ENCODE measurements around the gene TRABD2B.

TRABD2B gene

GRCh38 chr1:47759936-47760629, 237.1 kb downstream of the TRABD2B start:
- WGBS, 2 experiments (ENCODE audit: insufficient coverage in 2 of 2), result 84 to 92% methylated on average over 8 of the region's 9 CpGs
- H3K27ac ChIP-seq (ENCODE audit: low read depth, low read length, severe bottlenecking), result no peak overlapping the region
- no peak overlapping the region for H3K4me3 ChIP-seq (ENCODE audit: extremely low read depth, insufficient read depth, low read length, poor library complexity, severe bottlenecking)

GRCh38 chr1:47759251-47759935, 237.8 kb downstream of the TRABD2B start:
- 93 to 94% methylated on average over 8 of the region's 12 CpGs for WGBS, 2 experiments (ENCODE audit: insufficient coverage in 2 of 2)
- no peak overlapping the region for H3K27ac ChIP-seq (ENCODE audit: low read depth, low read length, severe bottlenecking)

More at GRCh38 chr1:47759936-47760629, 237.1 kb downstream of the TRABD2B start:
- peaks cover 5% of the 10 kb centered on the region for H3K4me1 ChIP-seq (ENCODE audit: control insufficient read depth, insufficient read depth, low read length, poor library complexity, severe bottlenecking)
- no peaks in the 10 kb centered on the region for H3K36me3 ChIP-seq (ENCODE audit: control insufficient read depth, insufficient read depth, low read length)
- no peaks in the 10 kb centered on the region for H3K9me3 ChIP-seq (ENCODE audit: control insufficient read depth, low read length)

GRCh38 chr1:47758341-47759250, 238.6 kb downstream of the TRABD2B start:
- Histone ChIP-seq H3K4me3 (ENCODE audit: extremely low read depth, insufficient read depth, low read length, poor library complexity, severe bottlenecking) (no peak overlapping the region), H3K4me1 (ENCODE audit: control insufficient read depth, insufficient read depth, low read length, poor library complexity, severe bottlenecking) (peaks cover 5% of the 10 kb centered on the region), H3K36me3 (ENCODE audit: control insufficient read depth, insufficient read depth, low read length) (no peaks in the 10 kb centered on the region), H3K27ac (ENCODE audit: low read depth, low read length, severe bottlenecking) (no peak overlapping the region), H3K9me3 (ENCODE audit: control insufficient read depth, low read length) (no peaks in the 10 kb centered on the region)
- 84 to 85% methylated on average over 13 to 16 of the region's 20 CpGs for WGBS, 2 experiments (ENCODE audit: insufficient coverage in 2 of 2)

More at GRCh38 chr1:47759251-47759935, 237.8 kb downstream of the TRABD2B start:
- Histone ChIP-seq H3K36me3 (ENCODE audit: control insufficient read depth, insufficient read depth, low read length) (no peaks in the 10 kb centered on the region), H3K4me1 (ENCODE audit: control insufficient read depth, insufficient read depth, low read length, poor library complexity, severe bottlenecking) (peaks cover 5% of the 10 kb centered on the region), H3K9me3 (ENCODE audit: control insufficient read depth, low read length) (no peaks in the 10 kb centered on the region), H3K4me3 (ENCODE audit: extremely low read depth, insufficient read depth, low read length, poor library complexity, severe bottlenecking) (no peak overlapping the region)

DNA sequence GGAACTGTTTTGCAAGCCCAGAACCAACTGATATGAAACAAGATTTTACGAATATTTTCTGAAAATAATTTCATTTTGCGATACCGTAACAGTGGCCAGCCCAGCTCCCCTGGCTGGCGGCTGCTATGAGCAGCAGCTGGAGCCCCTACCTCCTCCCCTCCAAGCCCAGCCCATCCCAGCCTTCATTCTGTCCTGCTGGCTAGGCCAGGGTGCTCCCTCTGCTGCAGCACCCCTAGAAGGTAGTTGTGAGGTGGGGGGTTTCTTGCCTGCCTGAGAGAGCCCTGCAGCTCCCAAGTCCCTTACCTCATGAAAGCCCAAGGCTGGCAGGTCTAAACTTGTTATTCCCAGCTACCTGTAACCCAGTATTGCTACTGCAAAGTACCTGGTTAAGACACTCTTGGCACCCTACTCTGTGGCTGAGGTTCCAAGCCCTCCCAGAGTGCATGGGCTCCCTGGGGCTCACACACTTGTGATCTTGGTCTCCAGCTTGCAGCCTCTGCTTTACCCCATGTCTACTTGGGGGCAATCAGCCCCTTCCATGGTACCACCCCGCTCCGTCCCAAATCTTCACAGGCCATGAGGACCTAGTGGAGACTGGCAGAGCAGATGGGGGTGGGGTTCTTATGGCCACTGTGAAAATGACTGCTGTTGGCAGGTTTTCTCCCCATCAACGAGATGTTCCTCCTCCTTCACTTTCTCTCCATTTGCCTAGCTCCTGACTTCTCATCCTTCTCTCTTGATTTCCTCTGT, 239.8 kb downstream of the TRABD2B start:
- Histone ChIP-seq H3K4me3 (ENCODE audit: extremely low read depth, insufficient read depth, low read length, poor library complexity, severe bottlenecking) (no peak overlapping the region), H3K27ac (ENCODE audit: low read depth, low read length, severe bottlenecking) (no peak overlapping the region), H3K36me3 (ENCODE audit: control insufficient read depth, insufficient read depth, low read length) (no peaks in the 10 kb centered on the region), H3K4me1 (ENCODE audit: control insufficient read depth, insufficient read depth, low read length, poor library complexity, severe bottlenecking) (no peaks in the 10 kb centered on the region), H3K9me3 (ENCODE audit: control insufficient read depth, low read length) (no peaks in the 10 kb centered on the region)
- 87 to 98% methylated on average over 5 of the region's 7 CpGs for WGBS, 2 experiments (ENCODE audit: insufficient coverage in 2 of 2)

DNA sequence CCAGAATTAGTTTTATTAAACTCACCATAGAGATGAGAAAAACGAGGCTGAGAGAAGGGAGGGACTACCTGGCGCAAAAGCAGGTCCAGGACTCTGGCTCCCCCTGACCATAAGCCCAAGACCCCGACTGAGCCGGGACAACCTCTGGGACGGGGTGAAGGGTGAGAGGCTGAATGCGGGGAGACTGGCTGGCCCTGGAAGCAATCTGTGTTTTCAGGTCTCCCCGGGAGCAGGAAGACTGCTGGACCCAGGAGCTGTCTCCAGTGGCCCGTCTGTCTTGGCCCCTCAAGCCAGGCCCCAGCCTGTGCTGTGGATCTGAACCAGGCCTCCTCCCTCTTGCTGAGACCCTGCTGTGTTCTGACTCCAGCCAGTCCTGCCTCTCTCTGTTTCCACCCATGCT, 240.8 kb downstream of the TRABD2B start:
- no peak overlapping the region for H3K4me3 ChIP-seq (ENCODE audit: extremely low read depth, insufficient read depth, low read length, poor library complexity, severe bottlenecking)
- H3K4me1 ChIP-seq (ENCODE audit: control insufficient read depth, insufficient read depth, low read length, poor library complexity, severe bottlenecking), result no peaks in the 10 kb centered on the region
- no peaks in the 10 kb centered on the region for H3K36me3 ChIP-seq (ENCODE audit: control insufficient read depth, insufficient read depth, low read length)
- no peaks in the 10 kb centered on the region for H3K9me3 ChIP-seq (ENCODE audit: control insufficient read depth, low read length)
- H3K27ac ChIP-seq (ENCODE audit: low read depth, low read length, severe bottlenecking), result no peak overlapping the region
- WGBS, 2 experiments (ENCODE audit: insufficient coverage in 2 of 2), result 79 to 86% methylated on average over 3 to 7 of the region's 8 CpGs

DNA sequence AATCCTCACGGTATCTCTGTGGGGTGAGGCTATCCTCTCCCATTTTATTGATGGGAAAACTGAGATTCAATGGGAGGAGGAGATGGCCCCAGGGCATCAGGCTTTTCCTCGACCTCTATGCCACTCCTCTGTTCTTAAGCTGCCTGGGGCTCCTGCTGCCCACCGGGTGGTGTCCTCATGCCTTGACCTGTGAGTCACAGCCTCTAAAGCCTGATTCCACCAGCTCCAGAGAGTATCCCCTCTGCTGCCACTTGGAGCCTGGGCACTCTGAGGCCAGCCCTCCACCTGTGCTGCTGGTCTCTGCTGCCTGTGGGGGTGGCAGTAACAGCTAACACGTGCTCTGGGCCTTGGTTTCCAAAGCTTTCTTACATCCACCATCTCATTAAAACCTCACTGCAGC, 241.2 kb downstream of the TRABD2B start:
- H3K36me3 ChIP-seq (ENCODE audit: control insufficient read depth, insufficient read depth, low read length), result no peaks in the 10 kb centered on the region
- 92% methylated on average over 2 of the region's 4 CpGs; no CpG with 5 or more reads in 1 of the 2 experiments for WGBS, 2 experiments (ENCODE audit: insufficient coverage in 2 of 2)
- no peak overlapping the region for H3K4me3 ChIP-seq (ENCODE audit: extremely low read depth, insufficient read depth, low read length, poor library complexity, severe bottlenecking)
- H3K4me1 ChIP-seq (ENCODE audit: control insufficient read depth, insufficient read depth, low read length, poor library complexity, severe bottlenecking), result no peaks in the 10 kb centered on the region
- no peaks in the 10 kb centered on the region for H3K9me3 ChIP-seq (ENCODE audit: control insufficient read depth, low read length)
- no peak overlapping the region for H3K27ac ChIP-seq (ENCODE audit: low read depth, low read length, severe bottlenecking)

- H3K4me1 ChIP-seq (ENCODE audit: control insufficient read depth, insufficient read depth, low read length, poor library complexity, severe bottlenecking), result no peaks in the 10 kb centered on the region
- H3K9me3 ChIP-seq (ENCODE audit: control insufficient read depth, low read length), result no peaks in the 10 kb centered on the region
- H3K4me3 ChIP-seq (ENCODE audit: extremely low read depth, insufficient read depth, low read length, poor library complexity, severe bottlenecking), result no peak overlapping the region
- 74 to 86% methylated on average over 3 to 4 of the region's 8 CpGs for WGBS, 2 experiments (ENCODE audit: insufficient coverage in 2 of 2)
- H3K36me3 ChIP-seq (ENCODE audit: control insufficient read depth, insufficient read depth, low read length), result no peaks in the 10 kb centered on the region
- H3K27ac ChIP-seq (ENCODE audit: low read depth, low read length, severe bottlenecking), result no peak overlapping the region
These were observed 241.8 kb downstream of the TRABD2B start for GRCh38 chr1:47755101-47755990.

GRCh38 chr1:47754221-47754620, 243.0 kb downstream of the TRABD2B start:
- H3K9me3 ChIP-seq (ENCODE audit: control insufficient read depth, low read length), result no peaks in the 10 kb centered on the region
- no peaks in the 10 kb centered on the region for H3K36me3 ChIP-seq (ENCODE audit: control insufficient read depth, insufficient read depth, low read length)
- WGBS, 2 experiments (ENCODE audit: insufficient coverage in 2 of 2), result 93% methylated on average over 5 of the region's 6 CpGs; no CpG with 5 or more reads in 1 of the 2 experiments
- no peaks in the 10 kb centered on the region for H3K4me1 ChIP-seq (ENCODE audit: control insufficient read depth, insufficient read depth, low read length, poor library complexity, severe bottlenecking)
- no peak overlapping the region for H3K4me3 ChIP-seq (ENCODE audit: extremely low read depth, insufficient read depth, low read length, poor library complexity, severe bottlenecking)
- H3K27ac ChIP-seq (ENCODE audit: low read depth, low read length, severe bottlenecking), result no peak overlapping the region

DNA sequence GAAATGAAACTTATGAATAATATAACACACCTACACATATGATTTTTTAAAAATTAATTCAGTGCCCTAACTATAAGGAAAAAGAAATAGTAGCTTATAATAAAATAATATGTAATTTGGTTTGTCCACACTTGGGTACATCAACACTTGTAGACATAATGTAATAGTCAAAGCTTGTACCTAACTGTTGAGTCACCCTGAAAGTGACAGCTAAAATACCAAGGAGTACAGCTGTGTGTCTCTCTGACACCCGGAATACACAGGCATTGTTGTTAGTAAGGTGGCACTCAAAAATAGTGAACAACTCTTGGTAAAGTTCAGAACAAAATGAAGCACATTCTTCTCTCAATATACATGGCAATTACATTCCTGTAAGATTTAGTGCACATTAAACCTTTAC, 243.4 kb downstream of the TRABD2B start:
- H3K4me1 ChIP-seq (ENCODE audit: control insufficient read depth, insufficient read depth, low read length, poor library complexity, severe bottlenecking), result no peaks in the 10 kb centered on the region
- WGBS, 2 experiments (ENCODE audit: insufficient coverage in 2 of 2), result 86 to 100% methylated on average over 1 of the region's 1 CpG
- no peaks in the 10 kb centered on the region for H3K36me3 ChIP-seq (ENCODE audit: control insufficient read depth, insufficient read depth, low read length)
- H3K27ac ChIP-seq (ENCODE audit: low read depth, low read length, severe bottlenecking), result no peak overlapping the region
- no peaks in the 10 kb centered on the region for H3K9me3 ChIP-seq (ENCODE audit: control insufficient read depth, low read length)
- H3K4me3 ChIP-seq (ENCODE audit: extremely low read depth, insufficient read depth, low read length, poor library complexity, severe bottlenecking), result no peak overlapping the region
